Cardiac fibroblast (primary cell): Measurements from ENCODE around the gene CDH20.

ENCODE experiments used
- DNase-seq, 2 donors: peaks; one replicate each; pipeline versions ENCODE4 v3.0.0 to v3.0.0-alpha.2; 2010; ENCODE audit warnings: low read depth in 2 of 2
- H3K4me3 ChIP-seq, 2 donors: replicated peaks in 1 of 2; 1 replicate in 1 of 2; 2 replicates in 1 of 2; pipeline ENCODE4 v1.5.1; 2011; ENCODE audit warnings: low read depth in 2 of 2, low read length in 2 of 2, mild to moderate bottlenecking in 2 of 2, moderate library complexity in 1 of 2
- TF ChIP-seq, protein P1 (sequence below): IDR thresholded peaks from one replicate; pipeline ENCODE4 v1.5.1; 2011; ENCODE audit warnings: low read depth, mild to moderate bottlenecking, low read length, inconsistent platforms

Gene CDH20

GRCh38 chr18:61531891-61532290, 198.7 kb downstream of the CDH20 start:
- no peak overlapping the region for H3K4me3 ChIP-seq
- TF ChIP-seq, protein P1, sequence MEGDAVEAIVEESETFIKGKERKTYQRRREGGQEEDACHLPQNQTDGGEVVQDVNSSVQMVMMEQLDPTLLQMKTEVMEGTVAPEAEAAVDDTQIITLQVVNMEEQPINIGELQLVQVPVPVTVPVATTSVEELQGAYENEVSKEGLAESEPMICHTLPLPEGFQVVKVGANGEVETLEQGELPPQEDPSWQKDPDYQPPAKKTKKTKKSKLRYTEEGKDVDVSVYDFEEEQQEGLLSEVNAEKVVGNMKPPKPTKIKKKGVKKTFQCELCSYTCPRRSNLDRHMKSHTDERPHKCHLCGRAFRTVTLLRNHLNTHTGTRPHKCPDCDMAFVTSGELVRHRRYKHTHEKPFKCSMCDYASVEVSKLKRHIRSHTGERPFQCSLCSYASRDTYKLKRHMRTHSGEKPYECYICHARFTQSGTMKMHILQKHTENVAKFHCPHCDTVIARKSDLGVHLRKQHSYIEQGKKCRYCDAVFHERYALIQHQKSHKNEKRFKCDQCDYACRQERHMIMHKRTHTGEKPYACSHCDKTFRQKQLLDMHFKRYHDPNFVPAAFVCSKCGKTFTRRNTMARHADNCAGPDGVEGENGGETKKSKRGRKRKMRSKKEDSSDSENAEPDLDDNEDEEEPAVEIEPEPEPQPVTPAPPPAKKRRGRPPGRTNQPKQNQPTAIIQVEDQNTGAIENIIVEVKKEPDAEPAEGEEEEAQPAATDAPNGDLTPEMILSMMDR: no peak
- DNase-seq: no peak

DNA sequence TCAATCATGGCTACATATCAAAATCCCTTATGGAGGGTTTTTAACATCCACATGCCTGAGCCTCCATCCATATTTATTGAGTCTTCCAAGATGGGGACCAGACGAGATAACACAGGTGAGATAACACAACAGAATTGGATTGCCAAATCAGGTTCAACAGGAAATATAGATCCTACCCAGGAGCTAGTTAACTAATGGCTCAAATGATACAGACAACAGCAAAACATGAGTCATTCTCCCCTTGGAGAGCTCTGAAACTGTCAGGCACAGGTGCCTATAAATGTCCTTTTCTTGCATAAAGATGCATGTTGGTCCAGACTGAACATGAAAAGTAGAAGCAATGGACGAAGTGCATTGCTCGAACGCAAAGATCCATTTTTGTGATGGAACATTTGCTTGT, 202.2 kb downstream of the CDH20 start:
- no peak overlapping the region for H3K4me3 ChIP-seq
- TF ChIP-seq, protein P1: no peak
- no peak for DNase-seq

GRCh38 chr18:61541673-61542072, 208.4 kb downstream of the CDH20 start:
- no peak for DNase-seq
- TF ChIP-seq, protein P1: no peak
- H3K4me3 ChIP-seq: no peak overlapping the region

DNA sequence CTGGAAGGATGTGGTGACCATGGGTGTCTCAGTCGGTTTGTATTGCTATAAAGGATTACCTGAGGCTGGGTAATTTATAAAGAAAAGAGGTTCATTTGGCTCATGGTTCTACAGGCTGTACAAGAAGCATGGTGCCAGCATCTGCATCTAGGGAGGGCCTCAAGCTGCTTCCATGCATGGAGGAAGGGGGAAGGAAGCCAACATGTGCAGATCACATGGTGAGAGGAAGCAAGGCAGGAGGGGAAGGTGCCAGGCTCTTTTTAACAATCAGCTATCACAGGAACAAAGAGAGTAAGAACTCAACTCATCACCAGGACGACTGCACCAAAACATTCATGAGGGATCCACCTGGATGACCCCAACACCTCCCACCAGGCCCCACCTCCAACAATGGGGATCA, 209.4 kb downstream of the CDH20 start:
- no peak for DNase-seq
- TF ChIP-seq, protein P1: no peak
- H3K4me3 ChIP-seq: no peak overlapping the region

GRCh38 chr18:61543518-61543917, 210.3 kb downstream of the CDH20 start:
- H3K4me3 ChIP-seq: no peak overlapping the region
- TF ChIP-seq, protein P1: no peak
- no peak for DNase-seq

GRCh38 chr18:61544178-61544577, 210.9 kb downstream of the CDH20 start:
- DNase-seq: no peak
- TF ChIP-seq, protein P1: no peak
- H3K4me3 ChIP-seq: no peak overlapping the region
